Right lung (tissue), 5 donors: ENCODE data around the gene ARIH1. TPM values are rescaled to one million over a fixed set of nuclear protein-coding genes. Genes with fewer than 3 reads are reported as not detected.

Experiments used
- DNase-seq, 2 donors: peaks; one replicate each; pipeline ENCODE4 v3.0.0-alpha.2; 2013
- polyA plus RNA-seq, 5 donors: library from polyadenylated mRNA; unstranded; fragments of 120-200 nt; gene quantifications; one replicate each; pipeline versions ENCODE4 v1.2.1 to v1.2.3, GENCODE V29; 2013; ENCODE audit warnings: inconsistent platforms in 1 of 5, low replicate concordance in 1 of 5; ENCODE audit not compliant: insufficient read length in 5 of 5, insufficient read depth in 1 of 5

The ARIH1 gene
- polyA plus RNA-seq, 5 donors: 158 to 211 (median 201) TPM

GRCh38 chr15:72536506-72536905 is 62.4 kb downstream of the ARIH1 start:
- DNase-seq: no peak

- no peak for DNase-seq
These were observed 64.8 kb downstream of the ARIH1 start for GRCh38 chr15:72538931-72539330.

- no peak for DNase-seq
These were observed 66.6 kb downstream of the ARIH1 start for GRCh38 chr15:72540606-72541237.

GRCh38 chr15:72541674-72542073 is 67.5 kb downstream of the ARIH1 start:
- no peak for DNase-seq

- peak; percentile 33 to 50 for DNase-seq
These were observed 71.0 kb downstream of the ARIH1 start for GRCh38 chr15:72545156-72545555.

GRCh38 chr15:72554471-72555425 is 80.6 kb downstream of the ARIH1 start:
- DNase-seq: no peak

GRCh38 chr15:72559781-72560180 is 85.7 kb downstream of the ARIH1 start:
- no peak for DNase-seq

GRCh38 chr15:72560458-72560857 is 86.3 kb downstream of the ARIH1 start:
- no peak for DNase-seq

- DNase-seq: no peak
These were observed 88.3 kb downstream of the ARIH1 start for GRCh38 chr15:72562386-72562785.

GRCh38 chr15:72562878-72563277 is 88.7 kb downstream of the ARIH1 start:
- no peak for DNase-seq

GRCh38 chr15:72564091-72564490 is 90.0 kb downstream of the ARIH1 start:
- no peak for DNase-seq

GRCh38 chr15:72566973-72567372 is 92.8 kb downstream of the ARIH1 start:
- DNase-seq: no peak

GRCh38 chr15:72570059-72570458 is 95.9 kb downstream of the ARIH1 start:
- no peak for DNase-seq

- DNase-seq: no peak
These were observed 105.7 kb downstream of the ARIH1 start for GRCh38 chr15:72579814-72580213.

- no peak for DNase-seq
These were observed 109.9 kb downstream of the ARIH1 start for GRCh38 chr15:72584006-72584405.

- DNase-seq: no peak
These were observed 110.9 kb downstream of the ARIH1 start for GRCh38 chr15:72585025-72585424.

- no peak for DNase-seq
These were observed 111.4 kb downstream of the ARIH1 start for GRCh38 chr15:72585476-72586058.

- DNase-seq: no peak
These were observed 114.0 kb downstream of the ARIH1 start for GRCh38 chr15:72588096-72588495.

GRCh38 chr15:72590427-72590826 is 116.3 kb downstream of the ARIH1 start:
- no peak for DNase-seq

GRCh38 chr15:72591361-72591760 is 117.2 kb downstream of the ARIH1 start:
- no peak for DNase-seq

GRCh38 chr15:72592097-72592496 is 118.0 kb downstream of the ARIH1 start:
- DNase-seq: no peak

GRCh38 chr15:72592676-72593075 is 118.5 kb downstream of the ARIH1 start:
- no peak for DNase-seq

GRCh38 chr15:72593838-72594237 is 119.7 kb downstream of the ARIH1 start:
- no peak for DNase-seq
